Glutamatergic neuron (in vitro differentiated cells): ENCODE measurements around the gene NIPBL. TPM values are rescaled to one million over a fixed set of nuclear protein-coding genes. Genes with fewer than 3 reads are reported as not detected.

Experiments
- DNase-seq: peaks from one replicate; pipeline ENCODE4 v3.0.0; 2022
- H3K27ac Mint-ChIP-seq: one replicate; pipeline ENCODE4 v1.8.0; 2020; ENCODE audit warnings: mild to moderate bottlenecking, mixed read lengths, inconsistent platforms; ENCODE audit not compliant: unreplicated experiment
- H3K27me3 Mint-ChIP-seq: one replicate; pipeline ENCODE4 v1.8.0; 2020; ENCODE audit warnings: mild to moderate bottlenecking, moderate library complexity, mixed read lengths, inconsistent platforms; ENCODE audit not compliant: unreplicated experiment
- H3K36me3 Mint-ChIP-seq: one replicate; pipeline ENCODE4 v1.8.0; 2020; ENCODE audit warnings: mild to moderate bottlenecking, mixed read lengths, inconsistent platforms; ENCODE audit not compliant: unreplicated experiment
- H3K4me1 Mint-ChIP-seq: one replicate; pipeline ENCODE4 v1.8.0; 2020; ENCODE audit warnings: mild to moderate bottlenecking, low read depth, mixed read lengths, inconsistent platforms; ENCODE audit not compliant: unreplicated experiment
- H3K4me3 Mint-ChIP-seq: one replicate; pipeline ENCODE4 v1.8.0; 2020; ENCODE audit warnings: mild to moderate bottlenecking, mixed read lengths, inconsistent platforms; ENCODE audit not compliant: unreplicated experiment
- H3K9me3 Mint-ChIP-seq: one replicate; pipeline ENCODE4 v1.8.0; 2020; ENCODE audit warnings: mild to moderate bottlenecking, moderate library complexity, mixed read lengths, inconsistent platforms; ENCODE audit not compliant: unreplicated experiment
- total RNA-seq: library from RNA; stranded (reverse); fragmentation: NEBNext Ultra II Directional; extraction: Animal tissue kit (Norgen Biotek cat#: 25700); gene quantifications from one replicate; pipeline ENCODE4 v1.2.1, GENCODE V29; 2021; ENCODE audit not compliant: unreplicated experiment
- TF ChIP-seq, protein P1 (sequence below): fragments of 200-600 bp; sonication (generic); IDR thresholded peaks from one replicate; pipeline ENCODE4 v1.5.0; 2021; ENCODE audit not compliant: partially characterized antibody, unreplicated experiment

Gene NIPBL
- total RNA-seq, 1 donor from 2014 or later = 81.1 TPM

DNA sequence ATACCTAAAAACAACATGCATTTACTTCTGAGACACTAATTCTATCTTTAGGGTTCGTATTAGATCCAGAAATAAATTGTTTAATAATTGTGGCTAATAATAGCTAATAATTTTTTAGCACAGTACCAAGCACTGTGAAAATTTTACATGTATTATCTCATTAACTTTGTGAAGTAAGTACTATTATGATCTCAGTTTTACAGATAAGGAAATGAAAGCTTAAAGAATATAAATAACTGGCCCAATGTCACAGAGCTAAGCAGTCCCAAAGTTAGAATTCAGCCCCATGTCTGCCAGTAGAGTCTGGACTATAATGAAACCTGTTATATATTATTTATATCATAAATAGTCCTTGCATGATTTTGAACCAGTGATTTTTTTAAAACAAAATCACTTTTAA, 163.3 kb downstream of the NIPBL start:
- H3K9me3 Mint-ChIP-seq = no peaks in the 10 kb centered on the region
- no peak overlapping the region for H3K4me3 Mint-ChIP-seq
- no peak for DNase-seq
- no peaks in the 10 kb centered on the region for H3K27me3 Mint-ChIP-seq
- H3K36me3 Mint-ChIP-seq = no peaks in the 10 kb centered on the region
- H3K4me1 Mint-ChIP-seq = no peaks in the 10 kb centered on the region
- no peak overlapping the region for H3K27ac Mint-ChIP-seq
- TF ChIP-seq, protein P1, sequence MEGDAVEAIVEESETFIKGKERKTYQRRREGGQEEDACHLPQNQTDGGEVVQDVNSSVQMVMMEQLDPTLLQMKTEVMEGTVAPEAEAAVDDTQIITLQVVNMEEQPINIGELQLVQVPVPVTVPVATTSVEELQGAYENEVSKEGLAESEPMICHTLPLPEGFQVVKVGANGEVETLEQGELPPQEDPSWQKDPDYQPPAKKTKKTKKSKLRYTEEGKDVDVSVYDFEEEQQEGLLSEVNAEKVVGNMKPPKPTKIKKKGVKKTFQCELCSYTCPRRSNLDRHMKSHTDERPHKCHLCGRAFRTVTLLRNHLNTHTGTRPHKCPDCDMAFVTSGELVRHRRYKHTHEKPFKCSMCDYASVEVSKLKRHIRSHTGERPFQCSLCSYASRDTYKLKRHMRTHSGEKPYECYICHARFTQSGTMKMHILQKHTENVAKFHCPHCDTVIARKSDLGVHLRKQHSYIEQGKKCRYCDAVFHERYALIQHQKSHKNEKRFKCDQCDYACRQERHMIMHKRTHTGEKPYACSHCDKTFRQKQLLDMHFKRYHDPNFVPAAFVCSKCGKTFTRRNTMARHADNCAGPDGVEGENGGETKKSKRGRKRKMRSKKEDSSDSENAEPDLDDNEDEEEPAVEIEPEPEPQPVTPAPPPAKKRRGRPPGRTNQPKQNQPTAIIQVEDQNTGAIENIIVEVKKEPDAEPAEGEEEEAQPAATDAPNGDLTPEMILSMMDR = no peak

- Mint-ChIP-seq H3K9me3 (no peaks in the 10 kb centered on the region), H3K36me3 (no peaks in the 10 kb centered on the region), H3K4me3 (no peak overlapping the region), H3K27me3 (no peaks in the 10 kb centered on the region), H3K27ac (no peak overlapping the region), H3K4me1 (no peaks in the 10 kb centered on the region)
- TF ChIP-seq, protein P1 = no peak
- DNase-seq = no peak
Observed at GRCh38 chr5:37043693-37044092, 167.1 kb downstream of the NIPBL start.

DNA sequence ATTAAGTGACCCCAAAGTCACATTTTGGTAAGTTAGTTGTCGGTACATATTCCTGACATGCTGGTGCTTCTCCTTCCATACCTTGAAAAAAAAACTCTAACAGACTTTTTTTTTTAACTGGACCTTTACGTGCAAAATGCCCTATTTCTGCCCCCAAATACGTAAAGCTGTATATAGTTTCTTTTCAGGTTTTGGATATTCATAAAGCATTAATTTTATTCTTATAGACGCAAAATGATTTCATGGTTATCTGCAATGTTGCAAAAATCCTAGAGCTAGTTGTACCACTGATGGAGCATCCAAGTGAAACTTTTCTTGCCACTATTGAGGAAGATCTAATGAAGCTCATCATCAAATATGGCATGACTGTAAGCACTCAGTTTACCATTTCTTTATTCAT, 167.6 kb downstream of the NIPBL start:
- DNase-seq = no peak
- H3K4me1 Mint-ChIP-seq = no peaks in the 10 kb centered on the region
- no peaks in the 10 kb centered on the region for H3K9me3 Mint-ChIP-seq
- no peaks in the 10 kb centered on the region for H3K36me3 Mint-ChIP-seq
- no peak overlapping the region for H3K4me3 Mint-ChIP-seq
- no peaks in the 10 kb centered on the region for H3K27me3 Mint-ChIP-seq
- no peak overlapping the region for H3K27ac Mint-ChIP-seq
- TF ChIP-seq, protein P1 = no peak

GRCh38 chr5:37045703-37046102, 169.1 kb downstream of the NIPBL start:
- Mint-ChIP-seq H3K36me3 (no peaks in the 10 kb centered on the region), H3K4me3 (no peak overlapping the region)

DNA sequence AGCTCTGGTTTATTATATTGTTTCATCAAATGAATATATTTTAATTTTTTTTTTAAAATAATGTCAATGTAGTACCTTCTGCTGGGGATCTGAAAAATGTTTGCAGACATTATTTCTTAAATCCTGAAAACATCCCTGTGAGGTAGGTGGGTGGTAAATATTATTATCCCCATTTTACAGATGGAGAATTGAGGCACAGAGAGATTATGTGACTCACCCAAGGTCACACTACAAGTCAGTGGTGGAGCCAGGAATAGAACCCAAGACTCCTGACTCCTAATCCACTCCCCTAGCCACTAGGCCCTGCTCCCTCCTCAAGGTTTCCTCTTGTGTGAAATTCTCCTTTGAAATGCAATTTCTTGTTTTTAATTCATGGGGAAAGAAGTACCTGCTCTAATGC, 171.4 kb downstream of the NIPBL start:
- Mint-ChIP-seq H3K36me3 (no peaks in the 10 kb centered on the region), H3K27me3 (no peaks in the 10 kb centered on the region), H3K27ac (no peak overlapping the region), H3K9me3 (no peaks in the 10 kb centered on the region), H3K4me3 (no peak overlapping the region), H3K4me1 (no peaks in the 10 kb centered on the region)
- TF ChIP-seq, protein P1 = no peak
- DNase-seq = no peak

More at GRCh38 chr5:37045703-37046102, 169.1 kb downstream of the NIPBL start:
- TF ChIP-seq, protein P1 = no peak
- H3K4me1 Mint-ChIP-seq = no peaks in the 10 kb centered on the region
- no peak overlapping the region for H3K27ac Mint-ChIP-seq
- no peaks in the 10 kb centered on the region for H3K27me3 Mint-ChIP-seq
- H3K9me3 Mint-ChIP-seq = no peaks in the 10 kb centered on the region
- DNase-seq = no peak
